ENCODE data around the gene VPS26B.
A peak's percentile ranks its signal among the peaks of the same experiment; 100 is the strongest.
"Not testable (repeated sequence)": the region's sequence is repeated elsewhere in the genome, so short reads cannot be mapped to it uniquely, and the experiment has no call there.

Gene VPS26B

DNA sequence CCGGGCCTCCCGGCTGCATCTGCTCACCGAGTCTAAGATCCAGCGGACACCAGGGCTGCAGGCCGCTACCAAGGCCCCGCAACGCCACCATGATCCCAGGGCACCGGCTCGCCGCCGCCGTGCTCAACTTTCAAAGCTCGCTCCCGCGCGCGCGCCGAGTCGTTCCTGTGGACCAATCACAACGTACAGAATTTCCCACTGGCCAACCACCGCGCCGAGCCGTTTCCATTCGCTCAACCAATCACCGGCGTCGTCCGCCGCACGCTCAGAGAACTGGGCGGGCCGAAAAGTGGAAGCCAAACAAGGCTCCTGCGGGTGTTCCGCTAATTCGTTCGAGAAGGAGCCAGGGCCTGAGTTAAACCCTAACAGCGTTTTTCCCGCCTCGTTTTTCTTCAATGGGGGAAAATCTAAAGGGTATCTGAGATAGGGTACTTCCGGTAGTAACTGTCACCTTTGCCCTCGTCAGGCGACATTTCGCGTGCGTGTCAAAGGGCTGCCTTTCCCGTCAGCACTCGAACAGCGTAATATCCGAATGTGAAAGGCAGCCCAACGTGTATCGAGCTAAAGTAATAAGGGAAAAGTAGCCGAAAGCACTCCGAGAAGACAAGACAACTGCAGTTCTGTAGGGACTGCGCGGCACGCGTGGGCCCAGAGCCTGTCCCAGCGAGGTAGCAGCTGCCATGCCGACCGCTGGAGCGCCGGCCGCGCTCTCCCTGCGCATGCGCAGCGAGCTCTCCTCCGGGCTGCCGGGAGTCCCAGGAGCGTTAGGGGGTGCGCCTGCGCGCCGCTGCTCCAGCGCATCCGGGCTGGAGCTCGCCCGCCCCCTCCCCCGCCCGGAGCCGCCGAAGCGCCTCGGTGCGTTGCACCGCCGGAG lies at the start of gene VPS26B, which contains the start of gene NCAPD3:
TSS of gene VPS26B (plus strand) at position 836 of the 874 bp plus-strand sequence. CDS start 452 bp downstream, outside the sequence.
TSS of gene NCAPD3 (minus strand) at position 132 of the 874 bp plus-strand sequence. CDS start at position 91, 41 bp downstream.
- DNase-seq = peak; percentile 95 to 96

DNA sequence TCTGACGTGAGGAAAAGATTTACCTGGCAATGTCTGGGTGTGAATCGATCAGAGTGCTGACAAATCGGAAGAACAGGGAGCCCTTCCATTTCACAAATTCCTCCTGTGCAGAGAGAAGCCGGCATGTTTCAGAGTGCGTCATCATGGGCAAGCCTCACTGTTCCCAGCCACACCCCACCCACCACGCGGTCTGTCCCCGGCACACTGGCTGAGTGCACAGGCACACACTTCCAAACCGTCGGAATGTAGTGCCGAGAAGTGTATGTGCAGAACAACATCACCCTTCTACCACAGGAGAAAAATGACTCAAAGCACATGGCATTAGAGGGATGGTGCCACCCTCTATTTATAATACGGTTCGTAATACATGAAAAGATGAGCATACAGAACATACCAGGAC lies 48.2 kb upstream of the VPS26B start:
- DNase-seq = no peak

DNA sequence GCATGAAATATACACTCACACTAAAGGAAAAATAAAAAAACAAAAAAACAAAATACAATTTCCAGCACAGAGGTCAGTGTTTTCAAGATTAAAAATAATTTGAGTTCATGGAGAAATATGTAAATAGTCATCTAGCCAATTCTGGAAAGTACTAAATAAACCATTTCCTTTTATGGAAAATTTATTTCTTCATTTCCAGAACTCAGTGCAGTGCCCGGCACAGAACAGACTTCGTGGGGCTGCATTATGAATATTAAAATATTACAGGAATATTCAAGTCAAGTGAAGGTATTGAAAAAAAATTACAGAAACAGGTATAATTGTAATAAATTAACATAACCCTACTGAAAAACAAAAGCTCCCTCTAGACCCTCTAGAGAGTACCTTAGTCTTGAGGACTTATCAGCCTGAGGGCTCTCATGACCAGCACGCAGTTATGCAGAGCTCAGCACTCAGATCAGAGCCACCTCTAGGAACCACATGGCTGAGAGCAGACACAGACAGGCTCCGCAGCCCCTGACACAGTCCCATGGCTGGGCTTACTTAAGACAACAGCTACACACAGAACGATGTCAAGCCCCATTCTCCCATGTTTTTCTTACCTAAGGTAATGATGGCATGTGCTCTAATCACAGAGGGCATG lies 46.3 kb upstream of the VPS26B start:
- no peak for DNase-seq

DNA sequence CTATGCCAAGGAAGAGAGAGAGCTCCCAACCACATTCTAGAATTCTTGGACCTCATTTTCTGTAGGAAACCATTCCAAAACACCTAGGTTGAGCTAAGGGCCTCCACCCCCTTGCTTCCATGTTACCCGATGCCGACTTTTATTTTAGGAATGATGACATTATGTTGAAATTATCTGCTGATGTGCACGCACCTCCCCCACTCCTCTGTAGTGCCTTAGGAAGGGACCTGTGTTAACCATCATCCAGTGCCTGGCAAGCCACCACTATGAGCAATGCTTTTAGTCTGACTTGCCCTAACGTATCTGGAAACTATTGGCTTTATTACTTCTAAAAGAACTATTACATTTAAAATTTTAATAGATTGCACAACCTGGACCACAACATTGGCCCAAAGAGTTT lies 42.8 kb upstream of the VPS26B start:
- no peak for DNase-seq

DNA sequence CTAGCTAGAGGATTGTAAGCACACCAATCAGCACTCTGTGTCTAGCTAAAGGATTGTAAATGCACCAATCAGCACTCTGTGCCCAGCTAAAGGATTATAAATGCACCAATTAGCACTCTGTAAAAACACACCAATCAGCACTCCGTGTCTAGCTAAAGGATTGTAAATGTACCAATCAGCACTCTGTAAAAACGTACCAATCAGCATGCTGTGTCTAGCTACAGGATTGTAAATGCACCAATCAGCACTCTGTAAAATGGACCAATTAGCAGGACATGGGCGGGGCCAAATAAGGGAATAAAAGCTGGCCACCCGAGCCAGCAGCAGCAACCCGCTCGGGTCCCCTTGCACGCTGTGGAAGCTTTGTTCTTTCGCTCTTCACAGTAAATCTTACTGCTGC lies 36.4 kb upstream of the VPS26B start:
- DNase-seq = not testable (repeated sequence)

DNA sequence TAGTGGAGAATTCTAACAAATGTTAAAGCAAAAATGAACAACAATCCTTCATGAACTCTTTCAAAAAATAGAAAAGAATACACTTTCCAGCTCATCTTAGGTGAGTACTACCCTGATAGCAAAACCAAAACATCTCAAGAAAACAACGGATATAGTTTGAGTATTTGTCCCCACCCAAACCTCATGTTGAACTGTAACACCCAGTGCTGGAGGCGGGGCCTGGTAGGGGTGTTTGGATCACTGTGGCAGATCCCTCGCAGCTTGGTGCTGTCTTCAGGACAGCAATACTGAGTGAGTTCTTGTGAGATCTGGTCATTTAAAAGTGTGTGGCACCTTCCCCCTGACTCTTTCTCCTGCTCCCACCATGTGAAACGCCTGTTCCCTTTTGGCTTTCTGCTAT lies 27.7 kb upstream of the VPS26B start:
- peak in 1 of 2 donors; percentile 5 for DNase-seq

DNA sequence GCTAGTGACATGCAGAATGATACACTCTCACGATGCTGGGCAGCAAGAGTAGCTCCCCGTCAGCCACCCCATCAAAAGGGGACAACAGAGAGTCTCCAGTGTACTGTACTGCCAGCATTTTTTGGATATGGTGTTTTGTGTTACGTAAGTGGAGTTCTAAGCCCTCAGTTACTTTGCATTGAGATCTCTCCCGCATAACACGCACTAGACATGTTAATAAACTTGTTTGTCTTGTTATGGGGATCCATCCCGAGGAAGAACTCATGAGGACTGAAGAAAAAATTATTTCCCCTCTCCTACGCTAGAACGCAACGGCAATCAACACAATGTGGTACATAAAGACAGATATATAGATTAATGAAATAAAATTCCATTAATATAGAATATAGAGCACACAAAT lies 24.9 kb upstream of the VPS26B start:
- DNase-seq = no peak

DNA sequence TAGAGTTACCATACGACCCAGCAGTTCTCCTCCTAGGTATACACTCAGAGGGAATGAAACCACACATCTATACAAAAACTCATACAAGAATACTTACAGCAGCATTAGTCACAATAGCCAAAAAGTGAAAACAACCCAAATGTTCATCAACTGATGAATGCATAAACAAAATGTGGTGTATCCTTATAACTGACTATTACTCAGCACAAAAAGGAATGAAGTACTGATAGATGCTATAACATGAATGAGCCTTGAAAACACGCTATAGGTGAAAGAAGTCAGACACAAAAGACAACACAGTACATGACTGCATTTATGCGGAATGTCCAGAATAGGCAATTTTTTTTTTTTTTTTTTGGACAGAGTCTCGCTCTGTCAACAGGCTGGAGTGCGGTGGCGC lies 23.8 kb upstream of the VPS26B start:
- no peak for DNase-seq

DNA sequence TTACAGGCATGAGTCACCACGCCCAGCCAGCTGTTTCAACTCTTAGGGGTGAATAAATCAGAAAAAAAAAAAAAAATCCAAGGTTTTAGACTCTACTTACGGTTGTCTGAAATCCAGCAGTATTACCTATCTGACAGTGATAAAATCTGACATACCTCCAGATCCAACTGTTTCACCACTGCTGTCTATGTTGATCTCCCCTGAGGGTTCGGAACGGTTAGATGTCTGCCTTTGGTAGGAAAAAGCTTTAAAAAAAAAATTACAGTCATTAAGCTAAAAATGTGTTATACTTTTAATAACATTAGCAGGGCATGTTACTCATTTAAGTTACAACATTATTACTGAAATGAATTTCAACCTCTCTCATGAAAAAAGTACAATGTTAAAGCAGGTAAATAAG lies 21.8 kb upstream of the VPS26B start:
- no peak for DNase-seq

DNA sequence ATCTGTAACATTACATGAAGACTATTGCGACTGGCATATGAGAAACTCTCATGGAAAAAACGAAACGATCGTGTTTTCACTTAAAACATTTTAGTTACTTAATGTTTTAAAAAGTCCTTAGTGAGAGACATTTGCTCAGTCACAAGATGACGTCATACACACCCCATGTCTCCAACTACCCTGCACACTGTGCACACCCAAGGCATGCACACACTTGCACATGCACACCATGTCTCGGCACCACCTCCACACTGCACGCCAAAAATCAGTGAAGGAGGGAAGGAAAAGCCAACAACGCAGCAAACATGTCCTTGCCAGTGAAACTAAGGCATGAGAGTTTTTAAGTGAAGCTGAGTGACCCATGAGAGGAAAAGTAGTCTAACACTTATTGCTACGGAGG lies 18.7 kb upstream of the VPS26B start:
- no peak for DNase-seq

DNA sequence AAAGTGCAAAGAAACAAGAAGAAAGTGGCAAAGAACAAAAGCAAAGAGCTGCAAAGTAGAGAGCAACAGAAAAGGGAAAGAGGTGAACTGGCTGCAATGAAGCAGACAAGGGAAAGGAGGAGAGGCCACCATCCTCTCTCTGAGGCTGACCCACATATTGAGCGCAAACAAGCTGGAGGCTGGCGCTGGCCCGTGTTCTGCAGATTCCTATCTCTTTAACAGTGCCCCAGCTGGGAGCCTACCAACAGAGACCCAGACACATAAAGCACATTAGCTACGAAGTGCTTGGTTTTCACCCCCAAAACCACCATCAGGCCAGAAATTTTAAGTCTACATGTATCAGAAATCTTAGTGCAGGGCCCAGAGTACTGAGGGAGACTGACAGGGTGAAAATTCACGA lies 18.3 kb upstream of the VPS26B start:
- DNase-seq = no peak

DNA sequence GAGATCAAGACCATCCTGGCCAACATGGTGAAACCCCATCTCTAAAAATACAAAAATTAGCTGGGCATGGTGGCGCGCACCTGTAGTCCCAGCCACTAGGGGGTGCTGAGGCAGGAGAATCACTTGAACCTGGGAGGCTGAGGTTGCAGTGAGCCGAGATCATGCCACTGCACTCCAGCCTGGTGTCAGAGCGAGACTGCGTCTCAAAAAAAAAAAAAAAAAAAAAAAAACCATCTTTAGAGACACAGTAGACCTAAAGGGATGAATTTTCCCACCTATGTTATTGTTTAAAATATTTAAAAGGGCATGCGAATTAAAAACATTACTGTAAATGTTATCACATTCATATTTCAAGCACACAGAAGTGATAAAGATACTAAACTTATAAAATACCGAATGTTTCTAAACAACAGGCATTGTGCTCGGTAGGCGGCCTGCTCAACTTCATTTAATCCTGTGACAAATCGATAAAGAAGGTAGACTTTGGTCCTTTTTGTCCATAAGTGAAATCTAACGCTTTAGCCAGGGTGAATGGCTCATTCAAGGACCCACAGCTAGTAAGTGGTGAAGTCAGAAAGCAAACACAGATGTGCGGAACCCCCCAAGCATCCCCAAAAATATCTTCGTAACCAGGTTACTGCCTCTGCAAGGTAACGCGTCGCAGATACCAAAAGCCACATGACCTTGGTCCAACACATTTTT lies 16.8 kb upstream of the VPS26B start:
- peak; percentile 56 to 63 for DNase-seq

DNA sequence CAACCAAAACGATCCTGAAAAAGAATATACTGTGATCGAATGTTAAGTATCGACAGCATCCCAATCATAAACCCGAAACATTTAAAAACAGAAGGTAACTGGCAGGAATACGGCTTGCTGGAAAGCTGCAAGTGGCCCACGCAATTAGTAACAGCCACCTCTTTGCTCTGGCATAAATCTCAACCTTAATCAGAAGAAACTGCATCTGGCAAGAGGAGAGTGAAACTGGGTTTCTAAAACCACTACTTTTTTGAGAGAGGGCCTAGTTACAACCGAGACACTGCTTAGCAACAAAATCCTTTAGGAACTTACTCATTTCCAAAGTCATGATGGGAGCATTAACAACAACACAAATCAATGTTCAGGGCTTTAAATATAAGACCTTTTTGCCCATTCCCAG lies 8.6 kb upstream of the VPS26B start:
- DNase-seq = no peak

DNA sequence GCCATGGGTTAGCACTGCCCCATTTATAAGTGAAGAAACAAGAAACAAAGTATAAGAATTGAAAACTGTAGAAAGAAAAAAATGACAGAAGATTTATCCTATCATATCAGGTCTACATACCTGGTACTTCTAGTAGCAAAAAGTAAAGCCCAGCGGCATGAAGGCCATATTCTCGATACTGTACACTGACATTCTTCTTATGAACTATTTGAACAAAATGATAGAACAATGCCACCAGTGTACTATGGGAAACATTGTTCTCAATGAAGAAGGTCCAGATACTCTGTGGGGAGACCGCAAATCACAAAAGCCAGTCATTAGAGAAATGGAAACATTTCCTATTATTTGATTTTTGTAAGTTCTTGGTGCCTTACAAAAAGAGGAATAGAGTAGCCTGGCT lies 7.7 kb upstream of the VPS26B start:
- no peak for DNase-seq

DNA sequence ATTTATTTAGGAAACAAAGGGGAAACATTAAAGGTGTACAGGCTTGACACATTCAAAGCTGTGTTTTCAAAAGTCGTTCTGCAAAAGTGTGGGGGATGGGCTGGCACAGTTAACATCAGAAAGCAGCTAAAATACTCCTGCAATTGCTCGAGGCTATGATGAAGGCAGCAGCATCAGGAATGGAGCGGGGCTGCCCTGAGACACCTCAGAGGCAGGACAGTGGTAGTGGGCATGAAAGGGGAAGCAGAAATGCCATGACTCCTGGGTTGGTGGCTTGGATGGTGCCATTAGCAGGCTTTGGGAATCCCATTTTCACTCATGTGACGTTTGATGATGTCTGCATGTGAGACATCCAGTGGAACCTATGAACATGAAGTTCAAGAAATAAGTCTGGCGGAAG lies 1.4 kb upstream of the VPS26B start:
- no peak for DNase-seq

DNA sequence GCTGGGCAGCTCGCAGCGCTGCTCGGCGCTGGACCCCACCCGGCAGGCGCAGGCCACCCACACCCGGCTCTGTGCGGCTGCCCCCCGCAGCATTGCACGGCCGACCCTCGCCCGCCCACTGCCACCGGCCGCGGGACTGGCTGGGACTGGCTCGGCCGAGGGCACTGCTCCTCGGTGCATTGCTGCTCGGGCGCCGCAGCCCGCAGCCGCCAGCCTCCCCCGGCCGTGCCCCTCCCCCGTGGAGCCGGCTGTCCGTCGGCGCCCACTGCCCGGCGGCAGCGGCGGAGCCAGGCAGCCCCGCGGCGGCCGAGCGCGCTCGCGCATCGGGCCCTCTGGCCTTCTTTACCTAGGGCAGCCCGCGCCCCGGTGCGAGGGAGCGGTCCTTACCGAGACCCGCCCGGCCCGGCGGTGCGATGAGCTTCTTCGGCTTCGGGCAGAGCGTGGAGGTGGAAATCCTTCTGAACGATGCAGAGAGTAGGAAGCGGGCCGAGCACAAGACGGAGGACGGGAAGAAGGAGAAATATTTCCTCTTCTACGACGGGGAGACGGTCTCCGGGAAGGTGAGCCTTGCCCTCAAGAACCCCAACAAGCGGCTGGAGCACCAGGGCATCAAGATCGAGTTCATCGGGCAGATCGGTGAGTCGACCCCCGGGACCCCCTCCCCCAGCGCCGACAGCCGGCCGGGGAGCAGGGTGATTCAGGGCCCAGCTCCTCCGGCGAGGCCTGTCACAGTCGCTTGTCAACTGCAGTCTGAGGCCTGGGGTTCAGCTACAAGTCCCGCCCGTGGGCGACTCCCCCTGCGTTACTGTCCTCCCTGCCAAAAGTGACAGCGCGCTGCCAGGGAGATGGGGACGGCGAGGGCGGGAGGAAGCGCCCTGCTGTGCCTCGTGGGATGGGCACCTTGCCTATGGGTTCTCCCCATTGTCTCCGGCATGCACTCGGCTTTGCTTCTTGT lies 516 bp downstream of the VPS26B start:
- DNase-seq = peak; percentile 49 to 63

DNA sequence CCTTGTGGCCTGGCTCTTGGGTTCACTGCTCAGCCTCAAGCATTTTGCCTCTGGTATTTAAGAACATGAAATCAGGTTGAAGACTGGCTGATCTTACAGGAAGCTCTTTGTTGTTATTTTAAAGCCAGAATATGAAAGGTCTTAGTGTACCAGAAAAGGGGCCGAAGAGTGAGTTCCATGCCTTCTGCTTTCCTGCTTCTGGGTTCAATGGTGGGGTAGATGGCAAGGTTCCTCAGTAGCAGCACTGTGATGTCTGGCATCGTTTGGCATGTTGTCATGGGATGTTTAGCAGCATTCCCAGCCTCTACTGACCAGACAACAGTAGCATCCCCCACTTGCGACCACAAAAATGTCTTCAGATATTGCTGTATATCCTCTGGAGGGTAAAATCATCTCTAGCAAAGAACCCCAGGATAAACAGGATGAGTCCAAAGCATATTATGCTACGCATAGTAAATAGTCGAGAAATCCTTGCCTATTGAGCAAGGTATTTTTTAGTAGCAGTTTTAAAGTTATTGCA lies 2.4 kb downstream of the VPS26B start:
- DNase-seq = no peak

DNA sequence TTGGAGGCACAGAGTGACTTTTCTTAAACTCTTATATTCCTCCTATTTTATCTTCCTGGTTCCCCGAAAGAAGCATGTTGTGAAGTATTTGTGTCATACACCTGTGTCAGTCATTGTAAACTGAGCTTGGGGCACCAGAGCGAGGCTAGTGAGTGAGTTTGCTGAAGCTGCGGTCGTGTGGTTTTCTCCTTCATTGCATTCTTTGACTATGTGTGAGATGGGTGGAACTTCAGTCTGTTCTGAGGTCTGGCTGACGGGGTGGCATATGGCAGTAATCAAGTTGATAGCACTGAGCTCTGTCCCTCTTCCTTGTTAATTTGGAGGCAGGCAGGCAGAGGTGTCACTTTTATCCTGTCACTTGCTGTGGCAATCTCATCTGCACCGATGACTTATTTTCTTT lies 4.2 kb downstream of the VPS26B start:
- no peak for DNase-seq

DNA sequence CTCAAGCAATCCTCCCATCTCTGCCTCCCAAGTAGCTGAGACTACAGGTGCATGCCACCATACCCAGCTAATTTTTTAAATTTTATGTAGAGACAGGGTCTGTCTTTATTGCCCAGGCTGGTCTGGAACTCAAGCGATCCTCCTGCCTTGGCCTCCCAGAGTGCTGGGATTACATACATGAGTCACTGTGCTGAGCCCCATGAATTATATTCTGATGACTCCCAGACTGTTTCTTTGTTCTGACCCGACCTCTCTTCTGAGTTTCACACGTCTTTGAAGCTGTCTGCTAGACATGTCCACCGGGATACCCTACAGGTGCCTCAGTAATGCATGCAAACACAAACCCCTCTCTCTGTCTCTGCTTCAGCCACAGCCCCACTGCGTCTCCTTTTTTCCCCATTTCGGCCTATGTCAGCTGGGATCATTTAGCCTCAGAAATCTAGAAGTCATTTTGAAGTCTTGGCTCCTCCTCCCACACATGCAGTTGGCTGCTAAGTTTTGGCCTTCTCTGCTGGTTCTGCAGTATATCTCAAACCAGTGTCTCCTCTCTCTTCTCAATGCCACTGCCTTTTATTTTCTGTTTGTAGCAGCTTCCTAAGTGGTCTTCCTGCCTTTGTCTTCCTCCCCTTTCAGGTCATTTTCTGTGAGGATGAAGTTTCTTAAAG lies 4.8 kb downstream of the VPS26B start:
- DNase-seq = no peak

DNA sequence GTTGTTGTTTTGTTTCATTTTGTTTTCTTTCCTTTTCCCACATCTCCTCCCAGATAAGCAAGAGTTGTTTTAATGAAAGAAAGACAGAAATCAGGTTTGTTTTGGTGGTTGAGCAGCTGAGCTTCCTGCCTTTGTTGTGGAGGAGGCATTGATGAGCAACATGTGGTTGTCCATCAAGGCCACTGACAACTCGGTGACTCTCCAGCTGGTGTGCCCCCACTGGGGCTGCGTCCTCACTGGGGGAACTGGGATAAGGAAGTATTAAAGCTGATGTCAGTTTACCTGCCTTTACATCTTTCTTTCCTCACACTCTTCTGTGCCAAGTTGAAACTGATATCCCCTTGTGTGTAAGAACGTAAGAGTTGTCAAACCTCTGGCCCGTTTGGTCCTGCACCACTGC lies 5.9 kb downstream of the VPS26B start:
- DNase-seq = no peak

DNA sequence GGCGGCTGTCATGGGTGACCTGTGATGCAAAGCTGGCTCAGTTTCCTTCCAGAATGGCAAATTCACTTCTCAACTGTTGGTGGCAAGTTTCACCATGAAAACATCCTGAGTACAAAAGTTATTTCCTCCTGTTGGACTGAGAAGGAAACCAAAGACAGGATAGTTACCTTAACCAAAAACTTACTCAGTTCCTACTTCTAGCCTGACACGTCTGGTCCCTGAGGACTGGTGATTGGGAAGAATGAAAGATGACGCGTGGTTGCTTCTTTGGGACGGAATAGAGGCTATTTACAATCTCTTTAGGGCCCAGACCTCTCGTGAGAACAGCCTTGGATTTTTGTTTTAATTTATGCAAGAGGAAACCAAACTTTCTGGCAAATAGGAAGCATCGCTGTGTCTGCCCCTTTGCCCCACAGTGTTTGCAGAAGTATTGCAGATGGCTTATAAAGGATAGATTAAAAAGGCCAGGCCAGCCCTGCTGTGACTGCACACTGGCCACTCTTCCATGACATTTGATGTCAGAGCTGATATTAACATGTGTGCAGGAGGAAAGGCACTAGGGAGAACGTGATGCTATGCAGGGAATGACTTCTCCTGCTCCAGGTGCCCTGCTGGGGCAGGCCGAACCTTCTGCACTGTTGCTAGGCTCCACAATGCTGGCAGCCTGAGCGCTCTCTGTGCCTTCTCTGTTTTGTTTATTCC lies 7.6 kb downstream of the VPS26B start:
- no peak for DNase-seq
